Mesothelial cell of epicardium (in vitro differentiated cells): ENCODE results near the gene ZC2HC1B. TPM values are rescaled to one million over a fixed set of nuclear protein-coding genes. Genes with fewer than 3 reads are reported as not detected.

Experiments
- DNase-seq, 2 experiments: peaks; one replicate each; pipeline ENCODE4 v3.0.0; 2021; ENCODE audit warnings: low spot score in 2 of 2; ENCODE audit not compliant: unreplicated experiment in 2 of 2
- H3K27ac Mint-ChIP-seq: 2 replicates; pipeline ENCODE4 v1.8.0; 2021; ENCODE audit warnings: mixed read lengths
- H3K27me3 Mint-ChIP-seq: 2 replicates; pipeline ENCODE4 v1.8.0; 2021; ENCODE audit warnings: low read depth, mixed read lengths
- H3K36me3 Mint-ChIP-seq: 2 replicates; pipeline ENCODE4 v1.8.0; 2021; ENCODE audit warnings: mixed read lengths
- H3K4me1 Mint-ChIP-seq: 2 replicates; pipeline ENCODE4 v1.8.0; 2021; ENCODE audit warnings: mixed read lengths
- H3K4me3 Mint-ChIP-seq: 2 replicates; pipeline ENCODE4 v1.8.0; 2021; ENCODE audit warnings: mild to moderate bottlenecking, moderate library complexity, mixed read lengths
- H3K9me3 Mint-ChIP-seq: 2 replicates; pipeline ENCODE4 v1.8.0; 2021; ENCODE audit warnings: mixed read lengths
- total RNA-seq: library from RNA; stranded (reverse); gene quantifications from 3 replicates; pipeline ENCODE4 v1.2.1, GENCODE V29; 2021
- TF ChIP-seq, protein P1 (sequence below): fragments of 200-600 bp; sonication (generic); IDR thresholded peaks from one replicate; pipeline ENCODE4 v1.5.0; 2021; ENCODE audit warnings: antibody characterized with exemption; ENCODE audit not compliant: unreplicated experiment

Gene ZC2HC1B
- total RNA-seq, 1 donor from 2014 or later = not detected

- Mint-ChIP-seq H3K9me3 (peaks cover 4% of the 10 kb centered on the region), H3K27ac (no peak overlapping the region), H3K27me3 (no peaks in the 10 kb centered on the region), H3K4me1 (peaks cover 6% of the 10 kb centered on the region), H3K4me3 (no peak overlapping the region), H3K36me3 (peaks cover 19% of the 10 kb centered on the region)
- TF ChIP-seq, protein P1, sequence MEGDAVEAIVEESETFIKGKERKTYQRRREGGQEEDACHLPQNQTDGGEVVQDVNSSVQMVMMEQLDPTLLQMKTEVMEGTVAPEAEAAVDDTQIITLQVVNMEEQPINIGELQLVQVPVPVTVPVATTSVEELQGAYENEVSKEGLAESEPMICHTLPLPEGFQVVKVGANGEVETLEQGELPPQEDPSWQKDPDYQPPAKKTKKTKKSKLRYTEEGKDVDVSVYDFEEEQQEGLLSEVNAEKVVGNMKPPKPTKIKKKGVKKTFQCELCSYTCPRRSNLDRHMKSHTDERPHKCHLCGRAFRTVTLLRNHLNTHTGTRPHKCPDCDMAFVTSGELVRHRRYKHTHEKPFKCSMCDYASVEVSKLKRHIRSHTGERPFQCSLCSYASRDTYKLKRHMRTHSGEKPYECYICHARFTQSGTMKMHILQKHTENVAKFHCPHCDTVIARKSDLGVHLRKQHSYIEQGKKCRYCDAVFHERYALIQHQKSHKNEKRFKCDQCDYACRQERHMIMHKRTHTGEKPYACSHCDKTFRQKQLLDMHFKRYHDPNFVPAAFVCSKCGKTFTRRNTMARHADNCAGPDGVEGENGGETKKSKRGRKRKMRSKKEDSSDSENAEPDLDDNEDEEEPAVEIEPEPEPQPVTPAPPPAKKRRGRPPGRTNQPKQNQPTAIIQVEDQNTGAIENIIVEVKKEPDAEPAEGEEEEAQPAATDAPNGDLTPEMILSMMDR = no peak
- DNase-seq = no peak
Observed at GRCh38 chr6:143952947-143953701, 88.8 kb downstream of the ZC2HC1B start.

DNA sequence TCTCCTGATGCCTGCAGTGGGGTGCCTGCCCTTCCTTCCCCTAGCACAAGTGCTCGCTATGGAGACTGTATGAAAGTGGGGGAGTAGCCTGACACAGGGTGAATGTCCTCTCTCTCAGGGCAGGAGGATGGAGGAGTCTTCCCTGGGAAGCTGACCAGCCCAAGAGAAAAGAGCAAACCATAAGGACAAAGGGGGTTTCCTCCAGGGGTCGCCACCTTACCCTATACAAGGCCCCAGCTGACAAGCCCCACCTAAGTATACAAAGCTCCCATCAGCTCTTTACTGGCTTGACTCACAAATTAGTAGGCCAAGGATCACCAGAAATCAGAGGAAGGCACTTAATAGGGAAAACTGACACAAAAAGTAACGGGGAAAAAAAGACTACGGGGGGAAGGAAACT, 89.6 kb downstream of the ZC2HC1B start:
- Mint-ChIP-seq H3K4me3 (no peak overlapping the region), H3K36me3 (peaks cover 11% of the 10 kb centered on the region), H3K4me1 (peaks cover 14% of the 10 kb centered on the region), H3K9me3 (no peaks in the 10 kb centered on the region), H3K27ac (no peak overlapping the region), H3K27me3 (no peaks in the 10 kb centered on the region)
- no peak for DNase-seq
- TF ChIP-seq, protein P1 = no peak

DNA sequence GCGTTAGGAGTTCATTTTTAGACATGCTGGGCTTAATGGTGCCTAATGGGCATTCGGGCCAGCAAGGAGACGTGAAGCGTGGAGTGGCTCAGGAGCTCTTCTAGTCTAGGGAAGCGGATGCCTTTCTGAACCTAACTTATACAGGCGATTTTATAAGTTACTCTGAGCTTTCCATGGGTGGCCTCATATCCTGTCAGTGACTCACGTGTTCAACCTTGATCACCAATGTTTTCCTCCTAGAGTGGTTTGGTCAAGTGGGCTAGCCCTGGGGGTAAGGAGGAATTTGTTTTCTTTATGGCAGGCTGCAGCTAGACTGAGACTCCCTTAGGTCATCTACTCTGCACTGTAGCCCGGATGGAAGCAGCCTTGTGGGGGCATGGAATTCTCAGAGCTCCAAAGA, 91.7 kb downstream of the ZC2HC1B start:
- Mint-ChIP-seq H3K27me3 (no peaks in the 10 kb centered on the region), H3K27ac (no peak overlapping the region), H3K36me3 (peaks cover 6% of the 10 kb centered on the region), H3K9me3 (no peaks in the 10 kb centered on the region), H3K4me3 (no peak overlapping the region), H3K4me1 (peaks cover 34% of the 10 kb centered on the region)
- DNase-seq = no peak
- TF ChIP-seq, protein P1 = no peak

- no peak for DNase-seq
- Mint-ChIP-seq H3K27me3 (no peaks in the 10 kb centered on the region), H3K4me3 (no peak overlapping the region), H3K4me1 (peaks cover 51% of the 10 kb centered on the region), H3K36me3 (peaks cover 2% of the 10 kb centered on the region), H3K27ac (peak overlapping the region; percentile 10), H3K9me3 (no peaks in the 10 kb centered on the region)
- TF ChIP-seq, protein P1 = no peak
Observed at GRCh38 chr6:143957679-143958274, 93.5 kb downstream of the ZC2HC1B start.

- TF ChIP-seq, protein P1 = no peak
- Mint-ChIP-seq H3K36me3 (peaks cover 2% of the 10 kb centered on the region), H3K4me3 (no peak overlapping the region), H3K27me3 (no peaks in the 10 kb centered on the region), H3K27ac (peak overlapping the region; percentile 60), H3K4me1 (peaks cover 63% of the 10 kb centered on the region), H3K9me3 (no peaks in the 10 kb centered on the region)
- no peak for DNase-seq
Observed at GRCh38 chr6:143958839-143959399, 94.6 kb downstream of the ZC2HC1B start.
